HG02759 (cell line): ENCODE measurements around the gene STC2.

ENCODE experiments used
- ATAC-seq: cut with Tn5 transposase; IDR thresholded peaks from one replicate; pipeline ENCODE4 v1.9.1; 2021; ENCODE audit warnings: mild to moderate bottlenecking, moderate library complexity; ENCODE audit not compliant: unreplicated experiment

Gene STC2

DNA sequence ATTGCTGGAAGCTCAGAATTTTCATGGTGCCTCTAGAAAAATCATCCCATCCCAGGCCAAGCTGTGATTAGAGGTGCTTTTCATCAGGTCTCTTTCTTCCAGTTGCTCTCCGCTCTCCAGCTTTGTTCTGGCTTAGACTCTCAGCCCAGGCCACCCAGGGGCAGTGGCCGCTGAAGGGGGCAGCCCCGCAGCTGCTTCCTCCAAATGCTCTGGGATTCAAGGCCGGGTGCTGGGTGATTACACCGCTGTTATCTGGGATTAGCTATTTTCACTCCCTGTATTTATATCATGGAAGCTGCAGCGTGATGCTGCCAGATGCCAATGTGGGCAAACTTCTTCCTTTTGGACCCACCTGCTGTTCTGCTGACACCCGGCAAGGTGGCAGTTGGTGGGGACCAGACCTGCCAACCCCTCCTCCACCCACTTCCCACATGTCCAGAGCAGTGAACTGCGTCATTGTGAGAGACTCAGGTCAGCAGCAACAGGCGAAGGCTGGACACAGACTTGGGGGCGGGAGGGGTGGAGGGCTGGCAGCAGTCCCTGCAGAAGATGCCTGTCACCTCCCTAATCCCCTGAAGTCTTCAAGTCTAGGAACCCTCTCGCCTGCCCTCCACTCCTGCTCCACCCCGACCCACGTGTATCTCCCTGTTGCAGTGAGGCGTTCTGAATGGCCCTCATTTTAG lies 59.3 kb downstream of the STC2 start:
- ATAC-seq, result no peak

- ATAC-seq, result no peak
Measured at GRCh38 chr5:173265433-173265832, 62.8 kb downstream of the STC2 start.
